Esophagus squamous epithelium (tissue), 5 donors: ENCODE data around the gene CHST8. TPM values are rescaled to one million over a fixed set of nuclear protein-coding genes. Genes with fewer than 3 reads are reported as not detected.

Source experiments
- DNase-seq: peaks from one replicate; lab custom pipeline; 2025; lab: John Stamatoyannopoulos, UW
- H3K27ac ChIP-seq, 4 donors: fragments of 200-600 bp; sonication (generic); one replicate each; pipeline ENCODE4 v1.5.1; 2016 to 2019; ENCODE audit warnings: mild to moderate bottlenecking in 1 of 4
- H3K27me3 ChIP-seq, 4 donors: fragments of 200-600 bp; sonication (generic); 1 replicate in 3 of 4; 2 replicates in 1 of 4; pipeline versions ENCODE4 v1.5.1 to v1.6.0; 2017 to 2021; ENCODE audit warnings: antibody characterized with exemption in 1 of 4
- H3K36me3 ChIP-seq, 3 donors: fragments of 200-600 bp; sonication (generic); one replicate each; pipeline ENCODE4 v1.5.1; 2016 to 2019
- H3K4me1 ChIP-seq, 3 donors: fragments of 200-600 bp; sonication (generic); one replicate each; pipeline ENCODE4 v1.5.1; 2017 to 2019
- H3K4me3 ChIP-seq, 4 donors: fragments of 200-600 bp; sonication (generic); 1 replicate in 3 of 4; 2 replicates in 1 of 4; pipeline ENCODE4 v1.5.1; 2016 to 2019; ENCODE audit warnings: mild to moderate bottlenecking in 2 of 4, moderate library complexity in 1 of 4
- H3K9me3 ChIP-seq, 3 donors: fragments of 200-600 bp; sonication (generic); one replicate each; pipeline ENCODE4 v1.5.1; 2016 to 2019
- POLR2A ChIP-seq, 4 donors: fragments of 450-650 bp; IDR thresholded peaks; one replicate each; pipeline ENCODE4 v1.6.1; 2017; ENCODE audit warnings: antibody characterized with exemption in 4 of 4, mild to moderate bottlenecking in 4 of 4, moderate library complexity in 3 of 4
- WGBS, 2 donors: methylation state at CpG; one replicate each; pipeline ENCODE4 v1.1.5; 2018; 5-methylcytosine and 5-hydroxymethylcytosine counted together
- intact Hi-C: fragments of 100-400 bp; cut with DNase I; formaldehyde crosslinking; loops from one replicate; pipeline ENCODE4 v1.15.0; 2022
- total RNA-seq, 4 donors: library from RNA; depleted of rRNA; stranded (reverse); fragments of >200 nt; gene quantifications; one replicate each; pipeline ENCODE4 v1.1.0, GENCODE V29; 2016
- TF ChIP-seq, protein P1 (sequence below), 6 experiments: fragments of 450-650 bp in 4 of 6; fragments of 200-600 bp in 2 of 6; sonication (generic) in 2 of 6; IDR thresholded peaks; one replicate each; pipeline ENCODE4 v1.5.1; 2016 to 2019; ENCODE audit warnings: antibody characterized with exemption in 6 of 6, mild to moderate bottlenecking in 4 of 6, moderate library complexity in 4 of 6
- donor health status: DM: yes; HTN: yes; CAD: no.

Gene CHST8
- total RNA-seq, 4 donors from 2014 or later = 0.38 TPM; not detected in 3

DNA sequence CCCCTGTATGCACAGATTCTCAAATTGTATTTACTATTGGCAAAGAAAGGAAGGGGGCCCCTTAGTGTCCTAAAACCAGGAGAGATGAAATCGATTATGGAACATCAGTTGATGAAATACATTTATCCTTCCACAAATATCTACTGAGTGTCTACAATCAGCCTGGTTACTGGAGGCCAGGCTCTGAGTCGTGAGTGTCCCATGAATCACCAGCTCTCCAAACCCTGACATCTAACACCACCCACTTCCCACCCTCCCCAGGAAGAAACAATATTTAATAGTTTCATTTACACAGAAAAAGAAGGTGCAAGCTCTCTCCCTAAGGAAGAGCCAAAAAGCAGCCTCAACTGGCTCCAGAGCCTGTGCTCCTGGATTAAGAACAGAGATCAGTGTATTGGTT, 200.1 kb downstream of the CHST8 start:
- Histone ChIP-seq H3K27me3 (no peaks in the 10 kb centered on the region), H3K36me3 (no peaks in the 10 kb centered on the region), H3K4me1 (peaks cover 26 to 50% (median 30%) of the 10 kb centered on the region in 3 donors), H3K4me3 (no peak overlapping the region), H3K9me3 (no peaks in the 10 kb centered on the region), H3K27ac (peak overlapping the region; percentile 90 to 98 (median 94))
- 25 to 26% methylated on average over 2 of the region's 2 CpGs for WGBS, 2 donors
- intact Hi-C loops = no loop called here
- no peak for TF ChIP-seq POLR2A (IDR thresholded peaks at IDR 0.05)
- TF ChIP-seq, protein P1, sequence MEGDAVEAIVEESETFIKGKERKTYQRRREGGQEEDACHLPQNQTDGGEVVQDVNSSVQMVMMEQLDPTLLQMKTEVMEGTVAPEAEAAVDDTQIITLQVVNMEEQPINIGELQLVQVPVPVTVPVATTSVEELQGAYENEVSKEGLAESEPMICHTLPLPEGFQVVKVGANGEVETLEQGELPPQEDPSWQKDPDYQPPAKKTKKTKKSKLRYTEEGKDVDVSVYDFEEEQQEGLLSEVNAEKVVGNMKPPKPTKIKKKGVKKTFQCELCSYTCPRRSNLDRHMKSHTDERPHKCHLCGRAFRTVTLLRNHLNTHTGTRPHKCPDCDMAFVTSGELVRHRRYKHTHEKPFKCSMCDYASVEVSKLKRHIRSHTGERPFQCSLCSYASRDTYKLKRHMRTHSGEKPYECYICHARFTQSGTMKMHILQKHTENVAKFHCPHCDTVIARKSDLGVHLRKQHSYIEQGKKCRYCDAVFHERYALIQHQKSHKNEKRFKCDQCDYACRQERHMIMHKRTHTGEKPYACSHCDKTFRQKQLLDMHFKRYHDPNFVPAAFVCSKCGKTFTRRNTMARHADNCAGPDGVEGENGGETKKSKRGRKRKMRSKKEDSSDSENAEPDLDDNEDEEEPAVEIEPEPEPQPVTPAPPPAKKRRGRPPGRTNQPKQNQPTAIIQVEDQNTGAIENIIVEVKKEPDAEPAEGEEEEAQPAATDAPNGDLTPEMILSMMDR (IDR thresholded peaks at IDR 0.05) = no peak
- no peak for DNase-seq

Other genes starting within 250 kb of the CHST8 start
- gene CEBPG, start 248.2 kb upstream of the CHST8 start, total RNA-seq = 10 to 100 TPM; 18.5 to 31.6 (median 26.8) TPM
- 10 to 100 TPM; 40.1 to 61.4 (median 53.4) TPM for gene PEPD, start 100.2 kb upstream of the CHST8 start, total RNA-seq
- 10 to 100 TPM; 53.6 to 89.1 (median 72.5) TPM for gene KCTD15, start 174.9 kb downstream of the CHST8 start, total RNA-seq